22Rv1 (cell line): ENCODE results near the gene TPRG1L.

Source experiments
- CTCF ChIP-seq: fragments of 450-650 bp; IDR thresholded peaks from 2 replicates; pipeline ENCODE4 v1.5.1; 2017; ENCODE audit warnings: mild to moderate bottlenecking
- ZFX ChIP-seq: fragments of 450-650 bp; IDR thresholded peaks from 2 replicates; pipeline ENCODE4 v1.6.1; 2017; ENCODE audit warnings: antibody characterized with exemption, borderline replicate concordance

GRCh38 chr1:3602375-3602774 is 22.4 kb upstream of the TPRG1L start:
- TF ChIP-seq CTCF (no peak), ZFX (no peak)
